K562 (cell line): Measurements from ENCODE around the gene CLPSL2. TPM values are rescaled to one million over a fixed set of nuclear protein-coding genes. Genes with fewer than 3 reads are reported as not detected.
A peak's percentile ranks its signal among the peaks of the same experiment; 100 is the strongest.

Experiments used
- BCLAF1 ChIP-seq, 2 experiments: fragments of 450-650 bp in 1 of 2; IDR thresholded peaks; 2 replicates each; pipeline ENCODE4 v1.6.1; 2011 to 2017; ENCODE audit warnings: low read depth in 2 of 2, antibody characterized with exemption in 1 of 2, borderline replicate concordance in 1 of 2, low read length in 1 of 2, mild to moderate bottlenecking in 1 of 2, mixed read lengths in 1 of 2; ENCODE audit not compliant: control insufficient read depth in 1 of 2
- BMI1 ChIP-seq: fragments of 150-350 bp; IDR thresholded peaks from 2 replicates; pipeline ENCODE4 v1.6.1; 2014; ENCODE audit warnings: low read length
- COPS2 ChIP-seq: fragments of 450-650 bp; conservative IDR thresholded peaks from 2 replicates; pipeline ENCODE4 v1.6.1; 2016; ENCODE audit warnings: mild to moderate bottlenecking, moderate library complexity
- FUS ChIP-seq: fragments of 200-400 bp; formaldehyde crosslinking; optimal IDR thresholded peaks from 2 replicates; pipeline ENCODE3; 2017; ENCODE audit warnings: low read depth, low read length
- KDM1A ChIP-seq, 2 experiments: fragments of 450-650 bp; IDR thresholded peaks; 2 replicates each; pipeline ENCODE4 v1.6.1; 2016; ENCODE audit warnings: mild to moderate bottlenecking in 2 of 2
- KLF10 ChIP-seq: fragments of 250-450 bp; sonication (Bioruptor Pico); IDR thresholded peaks from 2 replicates; pipeline ENCODE4 v1.6.1; 2021; ENCODE audit warnings: matching md5 sums
- MCM7 ChIP-seq, 2 experiments: fragments of 450-650 bp; IDR thresholded peaks; 2 replicates each; pipeline ENCODE4 v1.6.1; 2016 to 2018
- MXD1 ChIP-seq: fragments of 250-450 bp; sonication (Bioruptor Pico); IDR thresholded peaks from 2 replicates; pipeline ENCODE4 v1.8.0; 2021; ENCODE audit warnings: borderline replicate concordance, mild to moderate bottlenecking, moderate library complexity; ENCODE audit not compliant: poor library complexity, severe bottlenecking
- POLR3A ChIP-seq: IDR thresholded peaks from 2 replicates; pipeline ENCODE4 v1.6.1; 2011; ENCODE audit warnings: borderline replicate concordance, mild to moderate bottlenecking, moderate library complexity; ENCODE audit not compliant: insufficient read length, insufficient read depth; ENCODE audit errors: extremely low read depth
- SIN3B ChIP-seq: fragments of 450-650 bp; IDR thresholded peaks from 2 replicates; pipeline ENCODE4 v1.6.1; 2017; ENCODE audit warnings: low read depth, mild to moderate bottlenecking, moderate library complexity
- ZFP91 ChIP-seq: sonication (generic); formaldehyde crosslinking; IDR thresholded peaks from 2 replicates; pipeline ENCODE4 v1.8.0; 2022; ENCODE audit warnings: mild to moderate bottlenecking, missing genetic modification reagents
- ZKSCAN8 ChIP-seq: fragments of 200-800 bp; sonication (Bioruptor generic); IDR thresholded peaks from 2 replicates; pipeline ENCODE4 v1.6.1; 2016; ENCODE audit warnings: missing genetic modification characterization, missing compliant biosample characterization
- ZNF134 ChIP-seq: fragments of 250-450 bp; sonication (Bioruptor Pico); conservative IDR thresholded peaks from 2 replicates; pipeline ENCODE4 v1.4.0; 2020
- ZZZ3 ChIP-seq: fragments of 450-650 bp; IDR thresholded peaks from 2 replicates; pipeline ENCODE4 v1.6.1; 2016; ENCODE audit warnings: antibody characterized with exemption, mild to moderate bottlenecking, moderate library complexity
- polyA plus RNA-seq, 8 experiments: library from polyadenylated mRNA; depleted of rRNA in 4 of 8; stranded (reverse) in 5 of 8; unstranded in 3 of 8; fragments of >200 nt; fragmentation: Nextera tagmentation in 2 of 8; fragmentation: Illumina TruSeq in 1 of 8; extraction: Ambion mirVana in 2 of 8; extraction: Trizol in 1 of 8; gene quantifications; 2 replicates each; pipeline versions ENCODE4 v1.2.1 to v1.2.3, GENCODE V29; 2011 to 2014; ENCODE audit warnings: inconsistent platforms in 1 of 8, missing spikeins in 1 of 8
- total RNA-seq, 7 experiments: library from RNA; depleted of rRNA in 6 of 7; stranded (reverse); fragments of >200 nt in 6 of 7; fragmentation: Illumina TruSeq in 2 of 7; extraction: Trizol in 2 of 7; gene quantifications; 2 replicates each; pipeline versions ENCODE4 v1.2.1 to v1.2.3, GENCODE V29; 2011 to 2021; ENCODE audit warnings: low replicate concordance in 1 of 7
- TF ChIP-seq, protein P1 (sequence below): fragments of 250-450 bp; sonication (Bioruptor Pico); IDR thresholded peaks from 2 replicates; pipeline ENCODE4 v1.5.0; 2021
- TF ChIP-seq, protein P2 (sequence below): fragments of 250-450 bp; sonication (Bioruptor Pico); IDR thresholded peaks from 2 replicates; pipeline ENCODE4 v1.8.0; 2021; ENCODE audit warnings: mild to moderate bottlenecking, moderate library complexity
- TF ChIP-seq, protein P3 (sequence below): fragments of 450-650 bp; conservative IDR thresholded peaks from 2 replicates; pipeline ENCODE4 v1.6.1; 2016; ENCODE audit warnings: missing genetic modification characterization, low read depth, mild to moderate bottlenecking, missing compliant biosample characterization, moderate library complexity

Gene CLPSL2
- total and polyA plus RNA-seq, 9 of the 15 experiments (the other 6 are each of a cell fraction or from before 2014, with no cell fraction given) = not detected

GRCh38 chr6:35731736-35732532 lies 44.5 kb upstream of the CLPSL2 start (continued):
- TF ChIP-seq ZKSCAN8 (CRISPR knock-in tag) = no peak
- TF ChIP-seq, protein P1, sequence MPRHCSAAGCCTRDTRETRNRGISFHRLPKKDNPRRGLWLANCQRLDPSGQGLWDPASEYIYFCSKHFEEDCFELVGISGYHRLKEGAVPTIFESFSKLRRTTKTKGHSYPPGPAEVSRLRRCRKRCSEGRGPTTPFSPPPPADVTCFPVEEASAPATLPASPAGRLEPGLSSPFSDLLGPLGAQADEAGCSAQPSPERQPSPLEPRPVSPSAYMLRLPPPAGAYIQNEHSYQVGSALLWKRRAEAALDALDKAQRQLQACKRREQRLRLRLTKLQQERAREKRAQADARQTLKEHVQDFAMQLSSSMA (CRISPR knock-in tag) = no peak
- TF ChIP-seq POLR3A = no peak
- TF ChIP-seq KLF10 = no peak
- TF ChIP-seq, protein P2, sequence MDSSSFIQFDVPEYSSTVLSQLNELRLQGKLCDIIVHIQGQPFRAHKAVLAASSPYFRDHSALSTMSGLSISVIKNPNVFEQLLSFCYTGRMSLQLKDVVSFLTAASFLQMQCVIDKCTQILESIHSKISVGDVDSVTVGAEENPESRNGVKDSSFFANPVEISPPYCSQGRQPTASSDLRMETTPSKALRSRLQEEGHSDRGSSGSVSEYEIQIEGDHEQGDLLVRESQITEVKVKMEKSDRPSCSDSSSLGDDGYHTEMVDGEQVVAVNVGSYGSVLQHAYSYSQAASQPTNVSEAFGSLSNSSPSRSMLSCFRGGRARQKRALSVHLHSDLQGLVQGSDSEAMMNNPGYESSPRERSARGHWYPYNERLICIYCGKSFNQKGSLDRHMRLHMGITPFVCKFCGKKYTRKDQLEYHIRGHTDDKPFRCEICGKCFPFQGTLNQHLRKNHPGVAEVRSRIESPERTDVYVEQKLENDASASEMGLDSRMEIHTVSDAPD = 0 out of 2 replicates have a peak, but pooled peaks have one; percentile 10
- no peak for TF ChIP-seq BMI1
- no peak for TF ChIP-seq SIN3B
- no peak for TF ChIP-seq ZFP91
- TF ChIP-seq, protein P3, sequence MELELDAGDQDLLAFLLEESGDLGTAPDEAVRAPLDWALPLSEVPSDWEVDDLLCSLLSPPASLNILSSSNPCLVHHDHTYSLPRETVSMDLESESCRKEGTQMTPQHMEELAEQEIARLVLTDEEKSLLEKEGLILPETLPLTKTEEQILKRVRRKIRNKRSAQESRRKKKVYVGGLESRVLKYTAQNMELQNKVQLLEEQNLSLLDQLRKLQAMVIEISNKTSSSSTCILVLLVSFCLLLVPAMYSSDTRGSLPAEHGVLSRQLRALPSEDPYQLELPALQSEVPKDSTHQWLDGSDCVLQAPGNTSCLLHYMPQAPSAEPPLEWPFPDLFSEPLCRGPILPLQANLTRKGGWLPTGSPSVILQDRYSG (tag) = no peak
- TF ChIP-seq BCLAF1 (IDR thresholded peaks at IDR 0.05; ENCODE audit: borderline replicate concordance in 1 of 2, control insufficient read depth in 1 of 2, low read depth in 2 of 2, low read length in 1 of 2) = 0 out of 4 replicates have a peak, but pooled peaks of 1 of the 2 experiments have one; percentile 50
- no peak for TF ChIP-seq FUS
- TF ChIP-seq ZZZ3 = no peak
- TF ChIP-seq MCM7 (IDR thresholded peaks at IDR 0.05) = no peak
- no peak for TF ChIP-seq COPS2
- TF ChIP-seq ZNF134 = 0 out of 2 replicates have a peak, but pooled peaks have one; percentile 24
- TF ChIP-seq MXD1 = peak; percentile 33
- peak in 1 of 2 experiments; percentile 84; a peak in 3 of 4 replicates for TF ChIP-seq KDM1A (IDR thresholded peaks at IDR 0.05)
